ENCODE data around the gene THRAP3. TPM values are rescaled to one million over a fixed set of nuclear protein-coding genes. Genes with fewer than 3 reads are reported as not detected.

Gene THRAP3
- total and polyA plus RNA-seq, 2 donors = 47.6 to 80.9 TPM

- no peak overlapping the region for H3K4me3 ChIP-seq (ENCODE audit: low read length in 2 of 2)
- H3K9me3 ChIP-seq (ENCODE audit: control insufficient read depth in 2 of 2, insufficient read depth in 1 of 2, low read length in 1 of 2) = no peaks in the 10 kb centered on the region
- H3K36me3 ChIP-seq (ENCODE audit: control insufficient read depth in 2 of 2, insufficient read depth in 2 of 2, low read length in 1 of 2) = peaks cover 7 to 30% of the 10 kb centered on the region in 2 donors
- WGBS = 93% methylated on average over 7 of the region's 7 CpGs
- H3K27ac ChIP-seq (ENCODE audit: low read depth in 1 of 2, low read length in 1 of 2) = no peak overlapping the region
- no peak for DNase-seq (ENCODE audit: low read depth in 6 of 9, low spot score in 9 of 9)
- H3K4me1 ChIP-seq (ENCODE audit: control insufficient read depth in 2 of 2, insufficient read depth in 2 of 2, low read length in 2 of 2) = no peaks in the 10 kb centered on the region
- no peaks in the 10 kb centered on the region for H3K27me3 ChIP-seq (ENCODE audit: control insufficient read depth in 2 of 2, insufficient read depth in 1 of 2, low read length in 1 of 2)
Measured at GRCh38 chr1:36339215-36339614, 115.0 kb downstream of the THRAP3 start.

- Histone ChIP-seq H3K4me1 (ENCODE audit: control insufficient read depth in 2 of 2, insufficient read depth in 2 of 2, low read length in 2 of 2) (no peaks in the 10 kb centered on the region), H3K27ac (ENCODE audit: low read depth in 1 of 2, low read length in 1 of 2) (no peak overlapping the region), H3K9me3 (ENCODE audit: control insufficient read depth in 2 of 2, insufficient read depth in 1 of 2, low read length in 1 of 2) (no peaks in the 10 kb centered on the region), H3K4me3 (ENCODE audit: low read length in 2 of 2) (no peak overlapping the region), H3K27me3 (ENCODE audit: control insufficient read depth in 2 of 2, insufficient read depth in 1 of 2, low read length in 1 of 2) (no peaks in the 10 kb centered on the region), H3K36me3 (ENCODE audit: control insufficient read depth in 2 of 2, insufficient read depth in 2 of 2, low read length in 1 of 2) (peaks cover 9 to 33% of the 10 kb centered on the region in 2 donors)
- whole genome bisulfite sequencing = 95% methylated on average over 9 of the region's 9 CpGs
- no peak for DNase-seq (ENCODE audit: low read depth in 6 of 9, low spot score in 9 of 9)
Measured at GRCh38 chr1:36339615-36340014, 115.4 kb downstream of the THRAP3 start.

GRCh38 chr1:36341626-36342320, 117.5 kb downstream of the THRAP3 start:
- WGBS = 98% methylated on average over 34 of the region's 34 CpGs
- Histone ChIP-seq H3K36me3 (ENCODE audit: control insufficient read depth in 2 of 2, insufficient read depth in 2 of 2, low read length in 1 of 2) (peaks cover 23 to 41% of the 10 kb centered on the region in 2 donors), H3K4me1 (ENCODE audit: control insufficient read depth in 2 of 2, insufficient read depth in 2 of 2, low read length in 2 of 2) (no peaks in the 10 kb centered on the region), H3K27me3 (ENCODE audit: control insufficient read depth in 2 of 2, insufficient read depth in 1 of 2, low read length in 1 of 2) (no peaks in the 10 kb centered on the region), H3K27ac (ENCODE audit: low read depth in 1 of 2, low read length in 1 of 2) (no peak overlapping the region), H3K4me3 (ENCODE audit: low read length in 2 of 2) (no peak overlapping the region), H3K9me3 (ENCODE audit: control insufficient read depth in 2 of 2, insufficient read depth in 1 of 2, low read length in 1 of 2) (no peaks in the 10 kb centered on the region)
- no peak for DNase-seq (ENCODE audit: low read depth in 6 of 9, low spot score in 9 of 9)

GRCh38 chr1:36342426-36343185, 118.4 kb downstream of the THRAP3 start:
- Histone ChIP-seq H3K4me3 (ENCODE audit: low read length in 2 of 2) (no peak overlapping the region), H3K27ac (ENCODE audit: low read depth in 1 of 2, low read length in 1 of 2) (no peak overlapping the region), H3K9me3 (ENCODE audit: control insufficient read depth in 2 of 2, insufficient read depth in 1 of 2, low read length in 1 of 2) (no peaks in the 10 kb centered on the region), H3K4me1 (ENCODE audit: control insufficient read depth in 2 of 2, insufficient read depth in 2 of 2, low read length in 2 of 2) (no peaks in the 10 kb centered on the region), H3K36me3 (ENCODE audit: control insufficient read depth in 2 of 2, insufficient read depth in 2 of 2, low read length in 1 of 2) (peaks cover 25 to 47% of the 10 kb centered on the region in 2 donors), H3K27me3 (ENCODE audit: control insufficient read depth in 2 of 2, insufficient read depth in 1 of 2, low read length in 1 of 2) (no peaks in the 10 kb centered on the region)
- 90% methylated on average over 10 of the region's 10 CpGs for WGBS
- DNase-seq (ENCODE audit: low read depth in 6 of 9, low spot score in 9 of 9) = peak in 3 of 9 donors; percentile 20 to 64 (median 60)

GRCh38 chr1:36343651-36344394, 119.6 kb downstream of the THRAP3 start:
- Histone ChIP-seq H3K27me3 (ENCODE audit: control insufficient read depth in 2 of 2, insufficient read depth in 1 of 2, low read length in 1 of 2) (no peaks in the 10 kb centered on the region), H3K27ac (ENCODE audit: low read depth in 1 of 2, low read length in 1 of 2) (no peak overlapping the region), H3K9me3 (ENCODE audit: control insufficient read depth in 2 of 2, insufficient read depth in 1 of 2, low read length in 1 of 2) (no peaks in the 10 kb centered on the region), H3K4me3 (ENCODE audit: low read length in 2 of 2) (no peak overlapping the region), H3K4me1 (ENCODE audit: control insufficient read depth in 2 of 2, insufficient read depth in 2 of 2, low read length in 2 of 2) (no peaks in the 10 kb centered on the region), H3K36me3 (ENCODE audit: control insufficient read depth in 2 of 2, insufficient read depth in 2 of 2, low read length in 1 of 2) (peaks cover 35 to 56% of the 10 kb centered on the region in 2 donors)
- DNase-seq (ENCODE audit: low read depth in 6 of 9, low spot score in 9 of 9) = no peak
- WGBS = 98% methylated on average over 24 of the region's 24 CpGs

- Histone ChIP-seq H3K4me3 (ENCODE audit: low read length in 2 of 2) (no peak overlapping the region), H3K27me3 (ENCODE audit: control insufficient read depth in 2 of 2, insufficient read depth in 1 of 2, low read length in 1 of 2) (no peaks in the 10 kb centered on the region), H3K4me1 (ENCODE audit: control insufficient read depth in 2 of 2, insufficient read depth in 2 of 2, low read length in 2 of 2) (no peaks in the 10 kb centered on the region), H3K27ac (ENCODE audit: low read depth in 1 of 2, low read length in 1 of 2) (no peak overlapping the region), H3K9me3 (ENCODE audit: control insufficient read depth in 2 of 2, insufficient read depth in 1 of 2, low read length in 1 of 2) (no peaks in the 10 kb centered on the region), H3K36me3 (ENCODE audit: control insufficient read depth in 2 of 2, insufficient read depth in 2 of 2, low read length in 1 of 2) (peaks cover 35 to 59% of the 10 kb centered on the region in 2 donors)
- no peak for DNase-seq (ENCODE audit: low read depth in 6 of 9, low spot score in 9 of 9)
- WGBS = 92% methylated on average over 8 of the region's 8 CpGs
Measured at GRCh38 chr1:36344395-36344680, 120.1 kb downstream of the THRAP3 start.

DNA sequence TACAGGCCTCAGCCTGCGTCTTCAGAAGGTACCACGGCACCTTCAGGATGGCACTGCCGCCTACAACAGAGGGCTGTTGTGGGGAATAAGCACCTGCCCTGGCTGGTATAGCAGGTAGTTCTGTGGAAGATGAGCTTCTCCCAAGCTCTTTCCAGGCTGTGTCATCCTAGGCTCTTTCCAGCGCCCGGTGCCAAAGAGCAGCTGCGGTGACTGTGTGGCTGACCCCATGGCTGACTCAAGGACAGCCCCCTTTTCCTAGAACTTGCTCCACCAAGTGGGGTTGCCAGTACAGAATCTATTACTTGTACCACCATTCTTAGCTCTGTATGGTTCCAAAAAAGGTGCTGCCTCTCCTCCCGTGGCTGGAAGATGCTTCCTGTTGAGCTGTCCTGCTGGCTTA, 121.1 kb downstream of the THRAP3 start:
- Histone ChIP-seq H3K4me1 (ENCODE audit: control insufficient read depth in 2 of 2, insufficient read depth in 2 of 2, low read length in 2 of 2) (peaks cover 0 to 7% of the 10 kb centered on the region in 2 donors), H3K9me3 (ENCODE audit: control insufficient read depth in 2 of 2, insufficient read depth in 1 of 2, low read length in 1 of 2) (no peaks in the 10 kb centered on the region), H3K27me3 (ENCODE audit: control insufficient read depth in 2 of 2, insufficient read depth in 1 of 2, low read length in 1 of 2) (no peaks in the 10 kb centered on the region), H3K4me3 (ENCODE audit: low read length in 2 of 2) (no peak overlapping the region), H3K27ac (ENCODE audit: low read depth in 1 of 2, low read length in 1 of 2) (no peak overlapping the region), H3K36me3 (ENCODE audit: control insufficient read depth in 2 of 2, insufficient read depth in 2 of 2, low read length in 1 of 2) (peaks cover 36 to 59% of the 10 kb centered on the region in 2 donors)
- no peak for DNase-seq (ENCODE audit: low read depth in 6 of 9, low spot score in 9 of 9)
- WGBS = 97% methylated on average over 7 of the region's 7 CpGs

- Histone ChIP-seq H3K4me1 (ENCODE audit: control insufficient read depth in 2 of 2, insufficient read depth in 2 of 2, low read length in 2 of 2) (peaks cover 0 to 12% of the 10 kb centered on the region in 2 donors), H3K9me3 (ENCODE audit: control insufficient read depth in 2 of 2, insufficient read depth in 1 of 2, low read length in 1 of 2) (no peaks in the 10 kb centered on the region), H3K27me3 (ENCODE audit: control insufficient read depth in 2 of 2, insufficient read depth in 1 of 2, low read length in 1 of 2) (no peaks in the 10 kb centered on the region), H3K27ac (ENCODE audit: low read depth in 1 of 2, low read length in 1 of 2) (no peak overlapping the region), H3K36me3 (ENCODE audit: control insufficient read depth in 2 of 2, insufficient read depth in 2 of 2, low read length in 1 of 2) (peaks cover 36 to 46% of the 10 kb centered on the region in 2 donors), H3K4me3 (ENCODE audit: low read length in 2 of 2) (no peak overlapping the region)
- no peak for DNase-seq (ENCODE audit: low read depth in 6 of 9, low spot score in 9 of 9)
- 99% methylated on average over 8 of the region's 8 CpGs for WGBS
Measured at GRCh38 chr1:36346741-36347370, 122.6 kb downstream of the THRAP3 start.

Measured in thymus (tissue), 11 donors.